H1 (cell line): ENCODE measurements around the gene SUSD6. TPM values are rescaled to one million over a fixed set of nuclear protein-coding genes. Genes with fewer than 3 reads are reported as not detected.

ENCODE experiments used
- CTCF ChIA-PET: fragments of 300-600 bp; sonication (Branson Sonifier 250); formaldehyde crosslinking; loops from one replicate; lab custom pipeline; 2021; ENCODE audit not compliant: partially characterized antibody; lab: Charles Lee
- POLR2A ChIA-PET: fragments of 300-600 bp; sonication (Branson Sonifier 250); formaldehyde crosslinking; loops from one replicate; lab custom pipeline; 2021; ENCODE audit warnings: inconsistent platforms; ENCODE audit not compliant: partially characterized antibody; lab: Charles Lee
- DNase-seq, 2 experiments: peaks; one replicate each; pipeline versions ENCODE4 v3.0.0 to v3.0.0-alpha.2; 2010 to 2022; ENCODE audit warnings: low spot score in 2 of 2, low read depth in 1 of 2, mixed read lengths in 1 of 2
- FAIRE-seq: peaks from 2 replicates; lab custom pipeline; 2011; peaks lifted over from hg19 to GRCh38; lab: Jason Lieb, UNC
- H2AFZ ChIP-seq: 2 replicates; pipeline ENCODE4 v1.8.1; 2012; ENCODE audit warnings: low read length, inconsistent platforms
- H2AK5ac ChIP-seq: 2 replicates; pipeline ENCODE4 v1.6.1; 2013; ENCODE audit warnings: low read depth, low read length
- H2BK120ac ChIP-seq: replicated peaks from 2 replicates; pipeline ENCODE3; 2013; ENCODE audit warnings: low read depth, low read length, inconsistent platforms
- H2BK12ac ChIP-seq: 2 replicates; pipeline ENCODE4 v1.6.1; 2013; ENCODE audit warnings: low read depth, low read length
- H2BK15ac ChIP-seq: 2 replicates; pipeline ENCODE4 v1.6.1; 2013; ENCODE audit warnings: low read length
- H2BK20ac ChIP-seq: 2 replicates; pipeline ENCODE4 v1.6.1; 2013; ENCODE audit warnings: low read length
- H2BK5ac ChIP-seq: 2 replicates; pipeline ENCODE4 v1.6.1; 2013; ENCODE audit warnings: low read depth, low read length
- H3K14ac ChIP-seq: 2 replicates; pipeline ENCODE4 v1.6.1; 2013; ENCODE audit warnings: inconsistent platforms; ENCODE audit not compliant: insufficient read length
- H3K18ac ChIP-seq: 2 replicates; pipeline ENCODE4 v1.6.1; 2013; ENCODE audit warnings: low read length; ENCODE audit errors: extremely low read depth
- H3K23ac ChIP-seq: 2 replicates; pipeline ENCODE4 v1.6.1; 2013; ENCODE audit warnings: inconsistent platforms; ENCODE audit not compliant: insufficient read length
- H3K23me2 ChIP-seq: 2 replicates; pipeline ENCODE4 v1.6.1; 2013; ENCODE audit warnings: low read depth, low read length
- H3K27ac ChIP-seq: 2 replicates; pipeline ENCODE4 v1.6.1; 2011; ENCODE audit warnings: low read depth, low read length, inconsistent platforms
- H3K27me3 ChIP-seq, 4 experiments: replicated peaks in 1 of 4; 1 replicate in 1 of 4; 2 replicates in 3 of 4; pipeline versions ENCODE4 v1.6.1 to v1.8.1; 2011 to 2013; ENCODE audit warnings: low read length in 3 of 4, mild to moderate bottlenecking in 3 of 4, inconsistent platforms in 2 of 4, mixed read lengths in 2 of 4, moderate library complexity in 1 of 4; ENCODE audit not compliant: control insufficient read depth in 3 of 4, insufficient read depth in 3 of 4; ENCODE audit errors: extremely low read depth in 1 of 4
- H3K36me3 ChIP-seq, 4 experiments: 2 replicates each; pipeline versions ENCODE4 v1.6.1 to v1.8.1; 2011 to 2013; ENCODE audit warnings: mild to moderate bottlenecking in 4 of 4, low read length in 3 of 4, moderate library complexity in 2 of 4, control low read depth in 1 of 4, inconsistent platforms in 1 of 4; ENCODE audit not compliant: insufficient read depth in 4 of 4, control insufficient read depth in 2 of 4
- H3K4ac ChIP-seq: replicated peaks from 2 replicates; pipeline ENCODE3; 2013; ENCODE audit warnings: low read length, low read depth, mixed read lengths, inconsistent platforms; ENCODE audit not compliant: insufficient read length
- H3K4me1 ChIP-seq, 4 experiments: replicated peaks in 1 of 4; 1 replicate in 1 of 4; 2 replicates in 3 of 4; pipeline versions ENCODE4 v1.6.1 to v1.8.1; 2011 to 2013; ENCODE audit warnings: low read length in 3 of 4, inconsistent platforms in 2 of 4, mixed read lengths in 1 of 4; ENCODE audit not compliant: insufficient read depth in 4 of 4, control insufficient read depth in 3 of 4
- H3K4me2 ChIP-seq, 2 experiments: 2 replicates each; pipeline versions ENCODE4 v1.6.1 to v1.8.1; 2011 to 2013; ENCODE audit warnings: low read depth in 2 of 2, low read length in 2 of 2, control low read depth in 1 of 2, inconsistent platforms in 1 of 2, mild to moderate bottlenecking in 1 of 2; ENCODE audit not compliant: insufficient read depth in 1 of 2
- H3K4me3 ChIP-seq, 4 experiments: fragments of 200-600, 300-600 bp in 1 of 4; sonication (generic), shearing (Covaris generic), sonication (Bioruptor Twin) in 1 of 4; 2 replicates each; pipeline versions ENCODE4 v1.5.1 to v1.8.1; 2011 to 2016; ENCODE audit warnings: low read length in 4 of 4, low read depth in 3 of 4, control low read depth in 2 of 4, inconsistent platforms in 2 of 4, mild to moderate bottlenecking in 2 of 4, mixed read lengths in 1 of 4, moderate library complexity in 1 of 4; ENCODE audit not compliant: insufficient read depth in 2 of 4; ENCODE audit errors: extremely low read depth in 1 of 4
- H3K56ac ChIP-seq: replicated peaks from 2 replicates; pipeline ENCODE3; 2013; ENCODE audit warnings: low read depth, mild to moderate bottlenecking, mixed read lengths, low read length, inconsistent platforms; ENCODE audit not compliant: insufficient read length
- H3K79me1 ChIP-seq: 2 replicates; pipeline ENCODE4 v1.6.1; 2013; ENCODE audit warnings: low read depth, low read length, control low read depth
- H3K79me2 ChIP-seq, 2 experiments: 2 replicates each; pipeline versions ENCODE4 v1.6.1 to v1.8.1; 2012 to 2013; ENCODE audit warnings: low read length in 2 of 2, mild to moderate bottlenecking in 2 of 2, inconsistent platforms in 1 of 2; ENCODE audit not compliant: insufficient read depth in 2 of 2, control insufficient read depth in 1 of 2
- H3K9ac ChIP-seq, 4 experiments: replicated peaks in 1 of 4; 1 replicate in 1 of 4; 2 replicates in 3 of 4; pipeline versions ENCODE4 v1.6.1 to v1.8.1; 2011 to 2013; ENCODE audit warnings: low read depth in 3 of 4, low read length in 3 of 4, control low read depth in 2 of 4, mild to moderate bottlenecking in 2 of 4, moderate library complexity in 2 of 4, inconsistent platforms in 1 of 4; ENCODE audit errors: extremely low read depth in 1 of 4
- H3K9me3 ChIP-seq, 2 experiments: 2 replicates each; pipeline versions ENCODE4 v1.6.1 to v1.8.1; 2012 to 2013; ENCODE audit warnings: mild to moderate bottlenecking in 2 of 2, moderate library complexity in 2 of 2, control low read depth in 1 of 2, inconsistent platforms in 1 of 2, low read depth in 1 of 2, low read length in 1 of 2, mixed read lengths in 1 of 2; ENCODE audit not compliant: insufficient read depth in 2 of 2
- H4K20me1 ChIP-seq, 2 experiments: replicated peaks in 1 of 2; 2 replicates each; pipeline versions ENCODE3 to v1.8.1; 2011 to 2013; ENCODE audit warnings: inconsistent platforms in 2 of 2, low read length in 2 of 2, mild to moderate bottlenecking in 1 of 2; ENCODE audit not compliant: insufficient read depth in 2 of 2, control insufficient read depth in 1 of 2
- H4K5ac ChIP-seq: 2 replicates; pipeline ENCODE4 v1.6.1; 2013; ENCODE audit warnings: low read length, low read depth, mixed read lengths, inconsistent platforms; ENCODE audit not compliant: insufficient read length
- H4K8ac ChIP-seq: 2 replicates; pipeline ENCODE4 v1.8.0; 2013; ENCODE audit warnings: mild to moderate bottlenecking, moderate library complexity, low read length, inconsistent platforms; ENCODE audit not compliant: insufficient read depth; ENCODE audit errors: extremely low read depth
- H4K91ac ChIP-seq: replicated peaks from 2 replicates; pipeline ENCODE3; 2013; ENCODE audit warnings: low read length, mixed read lengths, inconsistent platforms; ENCODE audit not compliant: insufficient read length
- POU5F1 ChIP-seq: IDR thresholded peaks from 2 replicates; pipeline ENCODE4 v1.6.1; 2011; ENCODE audit warnings: low read depth, mild to moderate bottlenecking, low read length, moderate library complexity
- RFX5 ChIP-seq: IDR thresholded peaks from 2 replicates; pipeline ENCODE4 v1.6.1; 2011; ENCODE audit warnings: low read depth, low read length, improper control_type of control experiment, borderline replicate concordance
- WGBS, 2 experiments: shearing (Covaris generic) in 1 of 2; methylation state at CpG; one replicate each; pipeline versions ENCODE4 v1.1.6 to v1.1.7; 2013 to 2015; ENCODE audit warnings: low lambda C conversion rate in 2 of 2, mixed read lengths in 2 of 2, inconsistent platforms in 1 of 2, low coverage in 1 of 2, missing lambda C conversion rate in 1 of 2; ENCODE audit not compliant: insufficient replicate concordance in 2 of 2, insufficient coverage in 1 of 2, insufficient read length in 1 of 2; ENCODE audit errors: extremely low coverage in 1 of 2, missing lambda C conversion rate in 1 of 2; 5-methylcytosine and 5-hydroxymethylcytosine counted together
- polyA plus RNA-seq, 7 experiments: library from polyadenylated mRNA; depleted of rRNA in 3 of 7; stranded (reverse) in 5 of 7; unstranded in 2 of 7; fragments of >200 nt in 5 of 7; fragments of 200-250 nt in 2 of 7; gene quantifications; 1 replicate in 5 of 7; 2 replicates in 1 of 7; 4 replicates in 1 of 7; pipeline versions ENCODE4 v1.2.1 to v1.2.3, GENCODE V29; 2011 to 2013; ENCODE audit warnings: missing spikeins in 2 of 7, mixed read lengths in 2 of 7
- total RNA-seq: library from RNA; stranded (reverse); fragmentation: NEBNext Ultra II Directional; extraction: Animal tissue kit (Norgen Biotek cat#: 25700); gene quantifications from 2 replicates; pipeline ENCODE4 v1.2.1, GENCODE V29; 2021

SUSD6 gene
- total and polyA plus RNA-seq, 2 of the 8 experiments (the other 6 are each of a cell fraction or from before 2014, with no cell fraction given), result 3.0 to 3.8 TPM

GRCh38 chr14:69727860-69728259, 116.5 kb downstream of the SUSD6 start:
- no peak overlapping the region for H2BK20ac ChIP-seq
- H4K91ac ChIP-seq, result no peak overlapping the region
- no peak overlapping the region for H3K4me2 ChIP-seq
- POLR2A ChIA-PET, result interaction anchor here (0.9 to 1.5 kb wide), 2 partner anchors 15 to 40 kb away, joined by 3 read pairs; no protein-coding TSS in a partner anchor
- no peaks in the 10 kb centered on the region for H3K9me3 ChIP-seq
- H3K4me3 ChIP-seq, result no peak overlapping the region
- no peak overlapping the region for H3K23ac ChIP-seq
- no peak for FAIRE-seq
- CTCF ChIA-PET, result interaction anchor here (0.5 to 4.2 kb wide), 28 partner anchors 10 to 196 kb away, joined by 3 to 47 read pairs (median 5); partner anchors contain the start of genes SRSF5 and SUSD6
- H3K23me2 ChIP-seq, result peaks cover 3% of the 10 kb centered on the region; the same call in 1 of the 2 replicates
- no peak overlapping the region for H2BK120ac ChIP-seq
- no peak overlapping the region for H2AK5ac ChIP-seq
- peak overlapping the region; percentile 88; the same call in 1 of the 2 replicates for H2AFZ ChIP-seq
- no peak overlapping the region for H2BK5ac ChIP-seq
- H3K14ac ChIP-seq, result no peak overlapping the region
- H3K56ac ChIP-seq, result no peak overlapping the region
- peaks cover 0 to 11% (median 9%) of the 10 kb centered on the region in 4 experiments; a peak in 5 of 7 replicates for H3K27me3 ChIP-seq
- no peak overlapping the region for H2BK15ac ChIP-seq
- peak overlapping the region; percentile 41; the same call in 1 of the 2 replicates for H4K8ac ChIP-seq
- H3K36me3 ChIP-seq, result no peaks in the 10 kb centered on the region
- WGBS, 2 experiments, result 96% methylated on average over 4 of the region's 4 CpGs; no CpG with 5 or more reads in 1 of the 2 experiments
- no peak overlapping the region for H3K4ac ChIP-seq
- H3K4me1 ChIP-seq, result no peaks in the 10 kb centered on the region; a peak in 3 of 7 replicates
- no peak for DNase-seq
- H3K79me2 ChIP-seq, result no peaks in the 10 kb centered on the region
- TF ChIP-seq RFX5, result peak; percentile 42; the same call in 1 of the 2 replicates
- no peak for TF ChIP-seq POU5F1
- H4K20me1 ChIP-seq, result no peaks in the 10 kb centered on the region
- H4K5ac ChIP-seq, result no peak overlapping the region
- no peaks in the 10 kb centered on the region for H3K79me1 ChIP-seq
- H2BK12ac ChIP-seq, result 0 out of 2 replicates have a peak overlapping the region, but pooled peaks have one; percentile 27
- no peak overlapping the region for H3K9ac ChIP-seq
- H3K27ac ChIP-seq, result no peak overlapping the region
- H3K18ac ChIP-seq, result no peak overlapping the region
